ENCODE measurements around the gene TAB2.

- TF ChIP-seq CTCF (IDR thresholded peaks at IDR 0.05) (no peak), EP300 (IDR thresholded peaks at IDR 0.05) (no peak)
Observed at GRCh38 chr6:149457316-149457884, 139.9 kb downstream of the TAB2 start.

Data from esophagus muscularis mucosa (tissue), 3 donors.